Inflammatory macrophage treated with lipopolysaccharide for 4 hours (primary cell): ENCODE measurements around the gene STAB2.

Experiments
- DNase-seq: peaks from one replicate; pipeline ENCODE4 v3.0.0-alpha.2; 2020

STAB2 gene

DNA sequence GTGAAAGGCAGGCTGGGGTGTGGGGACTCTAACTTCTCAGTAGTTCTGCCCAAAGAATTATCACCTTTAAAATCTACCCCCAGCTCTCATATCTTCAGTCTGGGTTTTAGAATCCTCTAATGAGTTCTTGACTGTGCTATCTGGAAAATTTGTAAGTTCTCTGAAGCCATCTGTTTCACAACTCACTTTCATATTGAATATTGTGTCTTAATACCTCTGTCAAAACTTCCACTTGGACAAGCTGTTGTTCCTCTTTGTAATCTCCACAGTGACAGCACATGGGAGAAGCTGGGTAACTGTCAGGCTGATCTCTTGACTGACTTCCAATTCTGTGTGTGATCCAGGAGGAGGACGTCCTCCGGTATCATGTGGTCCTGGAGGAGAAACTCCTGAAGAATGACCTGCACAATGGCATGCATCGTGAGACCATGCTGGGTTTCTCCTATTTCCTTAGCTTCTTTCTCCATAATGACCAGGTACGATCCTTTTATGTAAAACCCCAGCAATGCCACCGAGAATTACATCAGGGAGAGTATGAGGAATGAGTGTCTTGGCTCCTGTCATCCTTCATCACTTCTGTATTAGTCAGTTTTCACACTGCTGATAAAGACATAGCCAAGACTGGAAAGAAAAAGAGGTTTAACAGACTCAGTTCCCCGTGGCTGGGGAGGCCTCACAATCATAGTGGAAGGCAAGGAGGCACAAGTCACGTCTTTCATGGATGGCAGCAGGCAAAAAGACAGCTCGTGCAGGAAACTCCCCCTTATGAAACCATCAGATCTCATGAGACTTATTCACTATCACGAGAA, 111.9 kb downstream of the STAB2 start:
- DNase-seq = peak; percentile 95

DNA sequence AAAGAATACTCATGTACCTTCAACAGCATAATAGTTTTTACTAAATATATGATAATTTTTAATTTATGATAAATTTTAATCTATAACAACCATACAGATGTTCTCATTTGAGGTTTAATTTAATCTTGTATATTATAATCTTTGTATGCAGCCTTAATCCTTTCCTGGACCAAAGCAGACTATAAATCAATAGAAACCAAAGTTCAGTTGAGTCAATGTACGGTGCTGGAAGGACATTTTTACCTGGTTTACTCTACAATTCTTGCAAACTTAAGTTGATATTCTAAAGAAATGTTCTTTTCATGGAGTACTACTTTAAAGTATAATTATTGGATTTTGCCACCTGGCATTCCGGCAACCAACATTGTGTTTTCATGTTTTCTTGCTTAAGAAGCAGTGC, 118.0 kb downstream of the STAB2 start:
- no peak for DNase-seq

DNA sequence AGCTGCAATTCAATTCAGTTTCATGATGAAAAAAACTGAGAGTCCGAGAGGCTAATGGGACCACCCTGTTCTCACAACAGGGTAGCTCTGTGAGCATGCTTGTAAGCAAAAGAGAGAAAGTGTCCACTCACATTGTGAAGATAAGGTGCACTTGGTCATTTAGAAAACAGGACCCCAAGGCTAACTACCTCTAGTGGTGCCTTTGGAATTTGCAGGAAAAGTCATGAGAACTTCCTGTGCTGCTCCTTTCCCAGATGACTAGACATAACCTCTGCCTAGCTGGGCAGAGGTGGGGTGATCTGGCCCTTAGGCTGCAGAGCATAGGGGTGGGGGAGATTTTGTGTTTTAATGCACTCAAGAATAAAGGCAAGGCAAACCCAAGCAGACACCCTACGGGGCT, 118.9 kb downstream of the STAB2 start:
- peak; percentile 9 for DNase-seq

DNA sequence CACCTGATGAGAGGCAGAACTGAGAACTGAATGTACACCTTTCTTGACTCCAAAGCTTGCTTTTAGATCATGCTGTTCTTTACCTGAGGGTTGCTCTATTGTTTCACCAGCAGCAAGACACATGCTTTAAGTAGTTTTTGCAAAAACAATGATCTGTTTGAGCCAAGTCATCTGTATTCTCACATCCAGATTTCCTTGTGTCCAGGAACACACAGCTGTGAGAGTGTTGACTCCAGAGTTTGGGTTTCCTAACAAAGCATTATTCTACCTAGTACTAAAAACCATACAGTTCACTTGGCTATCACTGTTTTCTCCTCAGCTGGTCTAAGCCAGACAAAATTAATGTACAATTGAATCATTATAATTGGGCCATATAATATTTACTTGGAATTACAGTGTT, 120.4 kb downstream of the STAB2 start:
- DNase-seq = no peak

DNA sequence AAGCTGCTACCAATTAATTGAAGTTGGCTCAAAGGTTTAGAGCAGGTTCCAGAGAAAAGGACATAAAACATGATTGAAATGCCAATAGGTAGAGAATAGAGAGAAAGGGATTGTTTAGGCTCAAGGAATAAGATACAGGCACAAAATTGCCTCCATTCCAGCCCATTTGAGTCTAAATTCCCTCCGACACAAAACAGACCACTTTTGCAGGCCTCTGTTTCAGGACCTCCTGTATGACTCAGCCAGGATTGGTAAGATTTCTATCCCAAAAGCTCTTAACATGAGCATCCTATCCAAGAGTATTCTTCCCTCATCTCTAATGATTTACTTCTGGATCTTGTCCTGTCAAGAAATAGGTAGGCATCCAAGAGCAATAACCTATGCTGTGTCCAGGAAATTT, 123.5 kb downstream of the STAB2 start:
- DNase-seq = no peak

DNA sequence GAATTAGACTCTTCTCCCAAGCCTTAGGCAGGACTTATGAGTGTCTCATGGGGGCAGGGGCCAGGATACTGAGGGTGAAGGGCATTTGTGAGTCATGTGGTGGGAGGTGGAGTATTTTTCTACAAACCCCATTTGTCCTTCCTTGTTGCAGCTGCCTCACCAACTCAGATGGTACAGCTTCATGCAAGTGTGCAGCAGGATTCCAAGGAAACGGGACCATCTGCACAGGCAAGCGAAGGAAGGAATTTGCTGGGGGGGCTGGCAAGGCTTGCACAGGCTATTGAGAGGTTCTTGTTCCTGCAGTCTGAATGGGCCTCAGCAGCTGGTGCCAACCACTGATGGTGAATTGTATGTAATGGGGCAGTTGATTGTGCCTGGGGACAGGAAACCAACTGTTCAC, 125.1 kb downstream of the STAB2 start:
- no peak for DNase-seq

DNA sequence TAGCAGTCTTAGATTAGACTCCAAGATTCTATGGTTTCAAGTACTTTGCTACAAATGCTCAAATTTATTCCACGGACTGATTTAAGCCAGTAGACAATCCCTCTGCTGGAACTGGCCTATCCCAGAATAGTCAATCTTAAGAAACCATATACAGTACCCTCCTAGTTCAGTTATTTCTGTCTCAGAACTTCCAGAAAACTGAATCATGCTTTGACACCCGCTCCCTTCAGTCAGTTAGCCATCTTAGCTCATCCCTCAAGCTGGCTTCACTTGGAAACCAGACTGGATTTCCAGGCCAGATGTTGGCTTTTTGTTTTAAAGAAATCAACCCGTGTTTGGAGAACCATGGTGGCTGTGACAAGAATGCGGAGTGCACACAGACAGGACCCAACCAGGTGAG, 128.4 kb downstream of the STAB2 start:
- no peak for DNase-seq

DNA sequence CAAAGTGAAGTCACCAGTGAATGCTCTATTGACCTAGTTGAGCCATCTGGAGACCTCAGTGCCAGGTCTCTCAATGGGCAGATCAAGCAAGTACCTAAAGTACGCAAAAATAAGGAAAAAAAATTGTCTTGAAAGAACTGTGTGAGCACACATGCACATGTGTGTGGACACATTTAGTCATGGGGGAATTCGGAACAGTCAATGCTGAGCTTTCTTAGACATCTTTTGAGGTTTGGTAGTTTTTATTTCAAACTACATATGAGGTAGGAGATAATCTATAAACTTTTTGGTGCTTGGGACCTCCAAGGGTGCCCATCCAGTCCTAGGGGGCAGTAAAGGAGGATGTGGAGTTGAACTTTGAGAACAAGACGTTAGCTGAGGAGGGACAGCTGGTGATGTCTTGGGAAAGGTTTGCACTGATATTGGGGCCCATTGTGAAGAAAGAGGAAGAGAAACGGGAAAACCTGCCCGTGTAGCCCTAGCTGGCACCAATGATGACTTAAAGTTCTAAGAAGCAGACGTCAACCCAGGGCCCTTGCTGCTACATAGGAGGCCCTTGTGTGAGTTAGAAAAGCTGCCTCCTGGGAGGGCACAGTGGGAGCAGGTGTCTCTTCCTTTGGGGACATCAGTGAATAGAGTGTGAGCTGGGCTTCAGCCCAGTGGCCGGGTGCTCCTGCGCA, 129.6 kb downstream of the STAB2 start:
- no peak for DNase-seq

DNA sequence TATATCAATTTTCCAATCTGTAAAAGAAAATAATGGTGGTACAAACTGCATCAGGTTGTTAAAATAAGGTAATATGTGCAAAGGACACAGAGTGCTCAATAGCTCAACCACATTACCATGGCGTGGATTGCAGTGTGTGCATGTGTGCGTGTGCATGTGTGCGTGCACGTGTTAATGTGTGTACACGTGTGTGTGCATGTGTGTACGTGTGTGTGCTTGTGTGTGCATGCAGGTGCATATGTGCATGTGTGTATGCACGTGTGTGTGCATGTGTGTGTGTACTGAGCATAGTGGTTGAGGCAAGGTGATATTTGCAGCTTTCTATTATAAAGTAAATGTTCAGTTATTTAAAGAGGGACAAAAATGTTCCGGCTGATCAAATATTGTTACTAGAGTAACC, 138.3 kb downstream of the STAB2 start:
- no peak for DNase-seq

DNA sequence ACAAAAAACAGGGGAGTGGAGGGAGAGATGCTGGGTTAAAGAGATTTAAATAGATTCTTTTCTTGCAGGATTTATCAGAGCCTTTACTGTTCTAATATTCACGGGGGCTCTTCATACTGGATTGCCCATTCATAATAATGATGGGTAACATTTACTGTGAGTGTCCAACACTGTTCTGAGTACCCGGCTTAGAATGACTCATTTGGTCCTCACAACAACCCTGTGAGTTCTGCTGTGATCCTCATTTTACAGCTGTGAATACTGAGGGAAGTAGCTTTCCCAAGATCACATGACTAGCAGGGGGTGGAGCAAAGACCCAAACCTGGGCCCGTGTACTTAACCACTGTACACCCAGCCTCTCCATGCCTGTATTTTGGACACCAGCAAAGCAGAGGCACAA, 140.6 kb downstream of the STAB2 start:
- DNase-seq = no peak

DNA sequence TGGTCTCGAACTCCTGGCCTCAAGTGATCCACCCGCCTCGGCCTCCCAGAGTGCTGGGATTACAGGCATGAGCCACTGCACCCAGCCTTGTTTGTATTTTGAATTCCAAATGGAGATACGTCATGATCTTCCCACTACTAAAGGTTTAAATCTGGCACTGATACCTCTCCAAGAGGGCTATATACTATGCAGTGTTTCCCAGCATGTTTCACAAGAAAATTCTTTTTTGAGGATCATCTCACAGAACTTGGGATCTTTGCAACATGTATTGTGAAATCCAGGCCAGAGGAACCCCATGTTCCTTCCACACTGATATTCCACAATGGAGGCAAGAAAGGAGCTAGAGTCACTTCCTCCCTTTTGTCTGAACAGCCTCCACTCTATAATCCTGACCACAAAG, 141.2 kb downstream of the STAB2 start:
- no peak for DNase-seq

DNA sequence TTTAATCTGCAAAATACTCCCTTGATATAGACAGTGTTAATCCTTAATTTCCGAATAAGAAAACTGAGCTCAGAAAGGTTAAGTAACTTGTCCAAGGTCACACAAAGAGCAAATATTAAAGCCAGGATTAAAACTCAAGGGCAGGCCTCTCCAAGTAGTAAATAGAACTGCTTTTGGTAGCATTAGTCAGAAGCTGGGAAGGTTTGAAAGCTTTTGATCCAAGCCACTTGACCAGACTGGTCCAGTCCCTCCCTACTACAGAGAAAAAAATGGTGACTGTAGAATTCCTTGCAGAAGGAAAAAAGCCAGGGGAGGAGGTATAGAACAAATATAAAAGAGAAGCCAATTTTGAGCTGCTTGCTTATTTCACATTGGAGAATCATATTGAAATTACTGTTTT, 142.4 kb downstream of the STAB2 start:
- DNase-seq = no peak

DNA sequence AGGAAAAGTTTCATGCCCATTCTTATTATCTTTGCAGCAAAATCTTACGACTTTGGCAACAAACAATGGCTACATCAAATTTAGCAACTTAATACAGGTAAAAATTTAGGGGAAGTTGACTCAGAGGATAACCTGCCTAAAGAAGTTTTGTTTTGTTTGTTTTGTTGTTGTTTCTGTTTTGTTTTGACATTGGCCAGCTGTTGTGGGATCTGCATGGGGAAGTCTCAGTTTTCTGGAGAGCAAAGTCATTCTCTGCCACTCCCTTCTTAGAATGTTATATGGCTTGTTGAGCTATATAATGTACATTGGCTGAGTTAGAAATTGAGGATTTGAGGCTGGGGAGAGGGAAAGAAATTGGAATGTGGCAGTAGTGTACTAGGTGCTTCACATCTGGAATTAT, 144.5 kb downstream of the STAB2 start:
- no peak for DNase-seq

DNA sequence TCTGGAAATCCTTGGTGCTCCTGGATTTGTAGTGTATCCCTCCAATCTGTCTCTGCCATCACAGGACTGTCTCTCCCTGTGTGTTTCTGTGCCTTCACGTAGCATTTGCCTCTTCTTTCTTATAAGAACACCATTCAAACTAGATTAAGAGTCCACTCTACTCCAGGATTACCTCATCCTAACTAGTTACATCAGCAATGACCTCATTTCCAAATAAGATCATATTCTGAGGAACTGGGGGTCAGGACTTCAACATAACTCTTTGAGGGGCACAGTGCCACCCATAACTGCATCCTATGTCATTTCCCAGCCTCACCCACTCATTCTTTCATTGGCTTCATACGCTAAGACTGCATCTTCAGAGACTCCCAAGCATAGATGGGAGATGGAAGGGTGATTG, 147.8 kb downstream of the STAB2 start:
- DNase-seq = no peak

DNA sequence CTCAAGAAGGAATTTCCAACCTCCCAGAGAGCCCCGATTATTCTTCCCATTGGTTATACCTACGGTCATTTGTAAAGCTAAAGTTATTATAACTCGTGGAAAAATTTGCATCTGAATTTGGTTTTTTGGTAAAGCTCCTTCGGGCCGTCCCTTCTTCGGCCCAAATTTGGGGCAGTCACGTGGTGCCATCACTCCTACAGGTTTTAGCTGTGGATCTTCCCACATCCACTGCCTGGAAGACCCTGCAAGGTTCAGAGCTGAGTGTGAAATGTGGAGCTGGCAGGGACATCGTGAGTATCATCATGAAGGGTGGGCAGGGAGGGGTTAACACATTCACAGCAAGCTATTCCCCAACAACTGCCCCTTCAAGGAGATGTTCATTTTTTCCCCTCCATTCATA, 148.2 kb downstream of the STAB2 start:
- no peak for DNase-seq

DNA sequence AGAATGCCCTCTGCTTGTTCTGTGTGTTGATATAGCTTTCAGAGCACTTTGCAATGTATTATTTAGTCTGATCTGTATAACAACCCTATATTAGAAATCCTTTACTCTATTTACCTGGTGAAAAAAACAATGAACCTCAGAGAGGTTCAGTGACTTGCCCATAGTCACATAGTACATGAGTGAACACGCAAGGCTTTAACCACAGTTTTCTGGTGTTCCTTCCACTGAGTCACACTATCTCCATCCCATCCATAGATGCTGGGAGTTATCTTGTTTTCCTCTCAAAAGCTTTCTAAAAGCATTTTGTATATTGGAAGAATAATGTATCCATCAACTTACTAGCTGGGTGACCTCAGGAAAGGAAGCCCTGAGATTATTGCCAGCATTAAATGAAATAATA, 149.5 kb downstream of the STAB2 start:
- no peak for DNase-seq

DNA sequence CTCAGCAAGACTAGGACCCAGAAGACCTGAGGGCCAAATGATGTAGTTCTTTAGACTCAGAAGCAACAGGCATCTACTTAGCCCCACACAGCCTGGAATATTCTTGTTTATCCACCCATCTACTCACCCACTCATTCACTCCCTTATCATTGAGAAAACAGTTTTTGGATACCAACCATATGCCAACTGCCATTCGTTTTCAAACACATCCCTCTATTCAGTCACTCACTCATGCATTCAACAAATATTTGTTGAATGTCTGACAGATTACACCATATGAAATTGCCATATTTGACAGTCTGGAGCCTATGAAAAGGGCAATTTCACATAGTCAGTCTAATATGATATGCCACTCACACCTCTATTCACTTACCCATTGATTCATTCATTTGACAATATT, 150.8 kb downstream of the STAB2 start:
- DNase-seq = no peak

DNA sequence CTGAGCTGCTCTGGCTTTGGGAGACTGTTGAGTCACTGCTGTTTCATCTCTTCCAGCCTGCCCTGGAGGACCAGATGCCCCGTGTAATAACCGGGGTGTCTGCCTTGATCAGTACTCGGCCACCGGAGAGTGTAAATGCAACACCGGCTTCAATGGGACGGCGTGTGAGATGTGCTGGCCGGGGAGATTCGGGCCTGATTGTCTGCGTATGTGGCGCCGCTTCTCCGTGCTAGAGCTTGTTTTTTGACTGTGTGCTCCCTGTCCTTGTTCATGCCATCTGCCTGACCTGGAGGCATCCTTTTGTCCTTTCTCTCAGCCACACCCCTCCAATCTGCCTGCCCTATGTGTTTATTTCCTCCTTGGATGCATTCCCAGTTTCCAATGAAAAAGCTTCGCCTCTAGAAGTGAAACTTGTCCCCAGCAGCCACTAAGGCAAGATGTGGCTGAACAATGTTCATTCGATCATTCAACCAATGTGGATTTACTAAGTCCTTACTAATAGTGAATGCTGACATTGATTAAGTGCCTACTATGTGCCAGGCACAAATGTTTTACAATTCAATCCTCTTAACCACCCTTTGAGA, 155.4 kb downstream of the STAB2 start:
- DNase-seq = no peak

DNA sequence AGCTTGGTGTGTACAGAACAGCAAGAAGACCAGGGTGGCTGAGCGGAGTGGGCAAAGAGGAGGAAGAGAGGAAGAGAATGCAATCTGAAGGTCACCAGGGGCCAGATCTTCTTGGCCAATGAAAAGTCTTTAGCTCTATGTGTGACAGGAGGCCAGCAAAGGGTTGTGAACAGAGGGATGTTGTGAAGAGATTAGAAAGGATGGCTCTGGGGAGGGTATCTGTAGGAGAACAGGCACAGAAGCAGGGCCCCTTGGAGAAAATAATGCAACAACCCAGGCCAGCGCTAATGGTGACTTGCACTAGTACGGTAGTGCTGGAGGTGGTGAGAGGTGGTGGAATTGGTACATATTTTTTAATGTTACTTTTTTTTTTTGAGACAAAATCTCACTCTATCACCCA, 156.7 kb downstream of the STAB2 start:
- DNase-seq = no peak

DNA sequence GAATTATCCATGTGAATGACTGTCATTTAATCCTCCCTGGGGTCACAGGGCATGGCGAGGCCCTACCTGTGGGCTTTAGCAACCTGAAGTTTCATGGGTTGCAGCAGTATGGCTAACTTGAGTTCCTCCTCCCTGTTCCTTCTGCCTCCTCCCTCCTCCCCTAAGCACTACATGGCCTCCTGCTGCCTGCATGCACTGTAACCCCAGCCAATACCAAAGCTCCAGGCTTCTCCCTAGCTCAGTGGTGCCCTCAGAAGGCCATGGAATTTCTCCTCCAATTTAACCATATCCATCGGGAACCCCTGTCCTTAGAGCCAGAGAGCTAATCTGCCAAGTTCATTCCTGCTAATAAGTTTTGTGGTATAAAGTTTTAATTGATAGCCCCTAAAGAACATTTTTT, 158.9 kb downstream of the STAB2 start:
- no peak for DNase-seq

DNA sequence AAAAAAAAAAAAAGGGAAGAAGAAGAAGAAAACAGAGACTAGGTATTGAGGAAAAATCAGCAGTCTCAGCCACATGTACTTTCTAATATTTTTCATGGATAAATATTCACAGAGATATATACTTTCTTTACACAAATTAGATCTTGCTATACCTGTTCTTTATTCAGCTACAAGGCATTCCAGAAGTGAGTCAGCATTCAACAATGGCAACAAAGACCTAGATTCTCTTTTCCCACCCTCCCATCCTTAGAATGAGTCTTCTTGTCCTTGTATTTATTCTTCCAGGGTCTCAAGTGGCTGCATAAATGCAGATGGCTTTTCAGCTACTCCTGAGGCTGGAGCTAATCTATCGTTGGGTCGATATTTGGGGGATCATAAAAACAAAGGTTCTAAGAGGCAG, 160.9 kb downstream of the STAB2 start:
- no peak for DNase-seq

DNA sequence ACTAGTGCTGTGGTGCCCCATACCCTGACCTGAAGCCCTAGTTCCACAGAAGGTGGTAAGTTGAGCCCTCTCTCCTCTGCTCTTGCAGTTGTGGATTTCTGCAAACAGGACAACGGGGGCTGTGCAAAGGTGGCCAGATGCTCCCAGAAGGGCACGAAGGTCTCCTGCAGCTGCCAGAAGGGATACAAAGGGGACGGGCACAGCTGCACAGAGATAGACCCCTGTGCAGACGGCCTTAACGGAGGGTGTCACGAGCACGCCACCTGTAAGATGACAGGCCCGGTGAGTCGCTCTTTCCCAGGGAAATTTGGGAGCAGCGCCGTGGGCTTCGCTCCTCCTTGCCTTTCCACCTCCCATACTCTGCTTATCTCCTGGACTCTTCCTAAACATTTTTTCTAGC, 161.8 kb downstream of the STAB2 start:
- no peak for DNase-seq

DNA sequence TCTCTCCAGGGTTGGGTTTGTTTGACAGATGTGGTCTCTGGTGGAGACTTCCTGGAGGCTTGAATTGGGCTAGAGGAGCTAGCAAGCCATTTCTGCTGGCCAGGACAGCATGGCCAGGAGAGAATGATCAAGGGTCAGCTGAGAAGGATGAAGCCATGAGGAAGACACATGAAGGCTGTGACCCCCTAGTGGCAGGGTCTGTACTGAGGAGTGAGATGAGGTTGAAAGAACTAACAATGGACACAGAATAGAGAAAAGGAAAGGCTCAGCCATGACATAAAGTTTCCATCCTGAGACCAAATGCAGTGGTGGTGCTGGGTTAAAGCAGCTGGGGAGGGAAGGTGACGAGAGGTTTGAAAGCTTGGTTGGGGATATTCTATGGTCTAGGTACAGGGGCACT, 164.1 kb downstream of the STAB2 start:
- DNase-seq = no peak

DNA sequence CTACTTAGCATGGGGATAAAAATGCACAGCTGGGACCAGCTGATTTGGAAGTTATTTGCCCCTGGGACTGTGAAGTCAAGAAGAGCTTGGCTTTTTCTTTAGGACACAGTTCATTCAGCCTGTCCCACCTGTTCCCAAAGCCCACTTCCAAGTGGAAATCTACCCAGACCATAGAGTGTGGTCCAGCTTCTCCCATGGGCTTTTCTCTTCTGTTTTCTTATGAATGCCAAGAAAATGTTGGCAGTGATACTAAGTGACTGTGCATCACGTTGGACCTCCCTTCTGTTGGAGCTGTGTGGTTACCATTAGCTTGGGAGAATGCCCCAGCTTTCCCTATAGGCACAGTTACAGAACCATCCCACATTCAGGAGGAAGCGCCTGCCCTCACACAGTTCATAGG, 164.5 kb downstream of the STAB2 start:
- DNase-seq = no peak

DNA sequence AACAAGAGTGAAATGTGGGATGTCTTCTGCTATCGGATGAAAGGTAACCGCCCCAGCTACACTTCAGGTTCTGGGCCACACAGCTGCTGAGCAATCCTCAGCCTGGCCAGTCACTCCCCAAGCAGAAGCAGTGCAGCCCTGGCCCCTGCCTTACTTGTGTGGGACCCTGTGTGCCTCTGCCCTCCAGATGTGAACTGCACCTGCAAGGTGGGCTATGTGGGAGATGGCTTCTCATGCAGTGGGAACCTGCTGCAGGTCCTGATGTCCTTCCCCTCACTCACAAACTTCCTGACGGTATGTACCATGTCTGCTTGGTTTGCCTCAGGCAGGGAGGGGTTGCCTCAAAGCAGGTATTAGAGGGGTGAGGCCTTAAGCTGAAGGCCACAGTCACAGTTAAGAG, 168.4 kb downstream of the STAB2 start:
- no peak for DNase-seq
